GM23338 (cell line): ENCODE data around the gene NLRP9. TPM values are rescaled to one million over a fixed set of nuclear protein-coding genes. Genes with fewer than 3 reads are reported as not detected.

Experiments
- ATAC-seq: fragments of 200-7000 bp; cut with Tn5 transposase; 3 replicates; pipeline ENCODE4 v1.9.1; 2020
- DNase-seq: peaks from one replicate; pipeline ENCODE4 v3.0.0-alpha.2; 2015; ENCODE audit warnings: low spot score
- H2AFZ ChIP-seq: fragments of 200-600 bp; sonication (generic); 2 replicates; pipeline ENCODE4 v1.8.0; 2016; ENCODE audit warnings: antibody characterized with exemption, mild to moderate bottlenecking, moderate library complexity
- H3F3A ChIP-seq: fragments of 200-600 bp; sonication (generic); replicated peaks from 2 replicates; pipeline ENCODE4 v1.8.0; 2017; ENCODE audit warnings: antibody characterized with exemption, mixed run types, low read depth
- H3K27ac ChIP-seq: fragments of 200-600 bp; sonication (generic); 2 replicates; pipeline ENCODE4 v1.6.1; 2016; ENCODE audit warnings: low read depth
- H3K27me3 ChIP-seq: fragments of 200-600 bp; sonication (generic); 2 replicates; pipeline ENCODE4 v1.8.0; 2016; ENCODE audit warnings: mild to moderate bottlenecking, mixed run types, moderate library complexity; ENCODE audit not compliant: insufficient read depth
- H3K36me3 ChIP-seq: fragments of 200-600 bp; sonication (generic); 2 replicates; pipeline ENCODE4 v1.8.0; 2016; ENCODE audit warnings: mild to moderate bottlenecking; ENCODE audit not compliant: insufficient read depth
- H3K4me1 ChIP-seq: fragments of 200-600 bp; sonication (generic); 2 replicates; pipeline ENCODE4 v1.8.0; 2016; ENCODE audit warnings: mild to moderate bottlenecking, moderate library complexity; ENCODE audit not compliant: insufficient read depth
- H3K4me2 ChIP-seq: fragments of 200-600 bp; sonication (generic); 2 replicates; pipeline ENCODE4 v1.7.1; 2017; ENCODE audit warnings: mixed run types
- H3K4me3 ChIP-seq: fragments of 200-600 bp; sonication (generic); 2 replicates; pipeline ENCODE4 v1.6.1; 2016; ENCODE audit warnings: mixed run types
- H3K79me2 ChIP-seq: fragments of 200-600 bp; sonication (generic); replicated peaks from 2 replicates; pipeline ENCODE4 v1.8.0; 2017; ENCODE audit warnings: mild to moderate bottlenecking; ENCODE audit not compliant: insufficient read depth
- H3K9me2 ChIP-seq: fragments of 200-600 bp; sonication (generic); 2 replicates; pipeline ENCODE4 v1.8.0; 2017; ENCODE audit not compliant: insufficient read depth
- H4K20me1 ChIP-seq: fragments of 200-600 bp; sonication (generic); replicated peaks from 2 replicates; pipeline ENCODE4 v1.8.0; 2017; ENCODE audit warnings: mild to moderate bottlenecking; ENCODE audit not compliant: insufficient read depth
- H3K27ac Mint-ChIP-seq: 2 replicates; pipeline ENCODE4 v1.8.0; 2020; ENCODE audit warnings: inconsistent platforms, mild to moderate bottlenecking, moderate library complexity, mixed read lengths
- H3K27me3 Mint-ChIP-seq: 3 replicates; pipeline ENCODE4 v1.8.0; 2022; ENCODE audit warnings: low read depth, mild to moderate bottlenecking, moderate library complexity, mixed read lengths, inconsistent platforms; ENCODE audit not compliant: insufficient read depth, poor library complexity
- H3K36me3 Mint-ChIP-seq: 3 replicates; pipeline ENCODE4 v1.8.0; 2021; ENCODE audit warnings: low read depth, mild to moderate bottlenecking, inconsistent platforms, moderate library complexity, mixed read lengths
- H3K4me1 Mint-ChIP-seq: 3 replicates; pipeline ENCODE4 v1.8.0; 2020; ENCODE audit warnings: mild to moderate bottlenecking, inconsistent platforms, mixed read lengths
- H3K4me3 Mint-ChIP-seq: 3 replicates; pipeline ENCODE4 v1.8.0; 2021; ENCODE audit warnings: moderate library complexity, mild to moderate bottlenecking, inconsistent platforms, mixed read lengths
- H3K9me3 Mint-ChIP-seq: 3 replicates; pipeline ENCODE4 v1.8.0; 2020; ENCODE audit warnings: moderate library complexity, mild to moderate bottlenecking, inconsistent platforms, mixed read lengths
- CREB1 ChIP-seq: fragments of 250-450 bp; sonication (Bioruptor Pico); IDR thresholded peaks from 2 replicates; pipeline ENCODE4 v1.5.0; 2020; ENCODE audit warnings: low read depth, mild to moderate bottlenecking, moderate library complexity
- EZH2 ChIP-seq: fragments of 200-600 bp; sonication (generic); IDR thresholded peaks from one replicate; pipeline ENCODE4 v1.8.0; 2017; ENCODE audit warnings: antibody characterized with exemption, mild to moderate bottlenecking, low read depth; ENCODE audit not compliant: unreplicated experiment
- EZH2phosphoT487 ChIP-seq: fragments of 200-600 bp; sonication (generic); IDR thresholded peaks from one replicate; pipeline ENCODE4 v1.8.1; 2018; ENCODE audit warnings: antibody characterized with exemption; ENCODE audit not compliant: unreplicated experiment
- JUNB ChIP-seq: IDR thresholded peaks from one replicate; pipeline ENCODE4 v1.6.1; 2016; ENCODE audit warnings: antibody characterized with exemption; ENCODE audit not compliant: unreplicated experiment
- NANOG ChIP-seq: IDR thresholded peaks from 2 replicates; pipeline ENCODE4 v1.6.1; 2016; ENCODE audit warnings: antibody characterized with exemption, borderline replicate concordance
- POLR2AphosphoS5 ChIP-seq: IDR thresholded peaks from 2 replicates; pipeline ENCODE4 v1.6.1; 2016; ENCODE audit warnings: antibody characterized with exemption, low read depth
- STAT1 ChIP-seq: IDR thresholded peaks from one replicate; pipeline ENCODE4 v1.6.1; 2016; ENCODE audit warnings: antibody characterized with exemption; ENCODE audit not compliant: unreplicated experiment
- ZNF114 ChIP-seq: fragments of 250-450 bp; sonication (Bioruptor Pico); IDR thresholded peaks from 2 replicates; pipeline ENCODE4 v1.5.0; 2020; ENCODE audit warnings: mild to moderate bottlenecking, moderate library complexity
- ZNF331 ChIP-seq: fragments of 250-450 bp; sonication (Bioruptor Pico); IDR thresholded peaks from 2 replicates; pipeline ENCODE4 v1.5.0; 2020; ENCODE audit warnings: low read depth, mild to moderate bottlenecking, moderate library complexity
- polyA plus RNA-seq: library from polyadenylated mRNA; unstranded; fragments of >200 nt; fragmentation: Nextera tagmentation; extraction: Ambion mirVana; gene quantifications from 2 replicates; pipeline ENCODE4 v1.2.1, GENCODE V29; 2016
- total RNA-seq: library from RNA; depleted of rRNA; stranded (reverse); fragments of >200 nt; shearing (Covaris generic); gene quantifications from 2 replicates; pipeline ENCODE4 v1.2.3, GENCODE V29; 2014
- TF ChIP-seq, protein P1 (sequence below): IDR thresholded peaks from one replicate; pipeline ENCODE4 v1.6.1; 2018; ENCODE audit warnings: antibody characterized with exemption; ENCODE audit not compliant: unreplicated experiment
- TF ChIP-seq, protein P2 (sequence below), 2 experiments: fragments of 200-600 bp in 1 of 2; sonication (generic) in 1 of 2; conservative IDR thresholded peaks; 2 replicates each; pipeline versions ENCODE4 v1.5.1 to v1.6.1; 2016 to 2017; ENCODE audit warnings: antibody characterized with exemption in 2 of 2, low read depth in 2 of 2, mild to moderate bottlenecking in 2 of 2, moderate library complexity in 1 of 2
- TF ChIP-seq, protein P3 (sequence below): IDR thresholded peaks from 2 replicates; pipeline ENCODE4 v1.6.1; 2016; ENCODE audit warnings: antibody characterized with exemption
- TF ChIP-seq, protein P4 (sequence below): fragments of 250-450 bp; sonication (Bioruptor Pico); IDR thresholded peaks from 2 replicates; pipeline ENCODE4 v1.5.0; 2020; ENCODE audit warnings: mild to moderate bottlenecking, moderate library complexity

NLRP9 gene
- total and polyA plus RNA-seq, 2 experiments from 2014 or later, result not detected

DNA sequence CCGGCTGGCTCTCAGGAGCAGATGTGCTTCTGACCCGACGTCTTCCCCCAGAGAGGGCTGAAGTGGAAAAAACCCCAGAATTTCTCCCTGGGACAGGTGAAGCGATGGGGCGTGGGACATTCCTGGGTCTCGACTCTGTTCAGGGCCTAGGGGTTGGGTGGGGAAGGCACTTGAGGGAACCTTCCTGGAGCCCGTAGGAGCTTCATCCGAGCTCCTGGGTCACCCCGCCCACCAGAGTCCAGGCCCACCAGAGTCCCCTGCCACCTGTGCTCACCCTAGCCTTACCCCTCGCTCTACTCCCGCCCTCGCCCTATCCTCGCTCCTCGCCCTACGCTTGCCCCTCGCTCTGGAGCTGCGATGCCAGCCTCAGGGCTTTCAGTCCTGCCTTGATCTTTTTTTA lies 39.9 kb downstream of the NLRP9 start:
- TF ChIP-seq CREB1 (CRISPR knock-in tag), result no peak
- no peak for TF ChIP-seq NANOG
- TF ChIP-seq STAT1, result no peak
- TF ChIP-seq EZH2phosphoT487, result no peak
- TF ChIP-seq, protein P1, sequence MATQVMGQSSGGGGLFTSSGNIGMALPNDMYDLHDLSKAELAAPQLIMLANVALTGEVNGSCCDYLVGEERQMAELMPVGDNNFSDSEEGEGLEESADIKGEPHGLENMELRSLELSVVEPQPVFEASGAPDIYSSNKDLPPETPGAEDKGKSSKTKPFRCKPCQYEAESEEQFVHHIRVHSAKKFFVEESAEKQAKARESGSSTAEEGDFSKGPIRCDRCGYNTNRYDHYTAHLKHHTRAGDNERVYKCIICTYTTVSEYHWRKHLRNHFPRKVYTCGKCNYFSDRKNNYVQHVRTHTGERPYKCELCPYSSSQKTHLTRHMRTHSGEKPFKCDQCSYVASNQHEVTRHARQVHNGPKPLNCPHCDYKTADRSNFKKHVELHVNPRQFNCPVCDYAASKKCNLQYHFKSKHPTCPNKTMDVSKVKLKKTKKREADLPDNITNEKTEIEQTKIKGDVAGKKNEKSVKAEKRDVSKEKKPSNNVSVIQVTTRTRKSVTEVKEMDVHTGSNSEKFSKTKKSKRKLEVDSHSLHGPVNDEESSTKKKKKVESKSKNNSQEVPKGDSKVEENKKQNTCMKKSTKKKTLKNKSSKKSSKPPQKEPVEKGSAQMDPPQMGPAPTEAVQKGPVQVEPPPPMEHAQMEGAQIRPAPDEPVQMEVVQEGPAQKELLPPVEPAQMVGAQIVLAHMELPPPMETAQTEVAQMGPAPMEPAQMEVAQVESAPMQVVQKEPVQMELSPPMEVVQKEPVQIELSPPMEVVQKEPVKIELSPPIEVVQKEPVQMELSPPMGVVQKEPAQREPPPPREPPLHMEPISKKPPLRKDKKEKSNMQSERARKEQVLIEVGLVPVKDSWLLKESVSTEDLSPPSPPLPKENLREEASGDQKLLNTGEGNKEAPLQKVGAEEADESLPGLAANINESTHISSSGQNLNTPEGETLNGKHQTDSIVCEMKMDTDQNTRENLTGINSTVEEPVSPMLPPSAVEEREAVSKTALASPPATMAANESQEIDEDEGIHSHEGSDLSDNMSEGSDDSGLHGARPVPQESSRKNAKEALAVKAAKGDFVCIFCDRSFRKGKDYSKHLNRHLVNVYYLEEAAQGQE, result no peak
- TF ChIP-seq POLR2AphosphoS5, result no peak
- TF ChIP-seq, protein P2, sequence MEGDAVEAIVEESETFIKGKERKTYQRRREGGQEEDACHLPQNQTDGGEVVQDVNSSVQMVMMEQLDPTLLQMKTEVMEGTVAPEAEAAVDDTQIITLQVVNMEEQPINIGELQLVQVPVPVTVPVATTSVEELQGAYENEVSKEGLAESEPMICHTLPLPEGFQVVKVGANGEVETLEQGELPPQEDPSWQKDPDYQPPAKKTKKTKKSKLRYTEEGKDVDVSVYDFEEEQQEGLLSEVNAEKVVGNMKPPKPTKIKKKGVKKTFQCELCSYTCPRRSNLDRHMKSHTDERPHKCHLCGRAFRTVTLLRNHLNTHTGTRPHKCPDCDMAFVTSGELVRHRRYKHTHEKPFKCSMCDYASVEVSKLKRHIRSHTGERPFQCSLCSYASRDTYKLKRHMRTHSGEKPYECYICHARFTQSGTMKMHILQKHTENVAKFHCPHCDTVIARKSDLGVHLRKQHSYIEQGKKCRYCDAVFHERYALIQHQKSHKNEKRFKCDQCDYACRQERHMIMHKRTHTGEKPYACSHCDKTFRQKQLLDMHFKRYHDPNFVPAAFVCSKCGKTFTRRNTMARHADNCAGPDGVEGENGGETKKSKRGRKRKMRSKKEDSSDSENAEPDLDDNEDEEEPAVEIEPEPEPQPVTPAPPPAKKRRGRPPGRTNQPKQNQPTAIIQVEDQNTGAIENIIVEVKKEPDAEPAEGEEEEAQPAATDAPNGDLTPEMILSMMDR (conservative IDR thresholded peaks at IDR 0.05; ENCODE audit: low read depth in 2 of 2), result no peak
- TF ChIP-seq ZNF331 (CRISPR knock-in tag), result no peak
- TF ChIP-seq, protein P3, sequence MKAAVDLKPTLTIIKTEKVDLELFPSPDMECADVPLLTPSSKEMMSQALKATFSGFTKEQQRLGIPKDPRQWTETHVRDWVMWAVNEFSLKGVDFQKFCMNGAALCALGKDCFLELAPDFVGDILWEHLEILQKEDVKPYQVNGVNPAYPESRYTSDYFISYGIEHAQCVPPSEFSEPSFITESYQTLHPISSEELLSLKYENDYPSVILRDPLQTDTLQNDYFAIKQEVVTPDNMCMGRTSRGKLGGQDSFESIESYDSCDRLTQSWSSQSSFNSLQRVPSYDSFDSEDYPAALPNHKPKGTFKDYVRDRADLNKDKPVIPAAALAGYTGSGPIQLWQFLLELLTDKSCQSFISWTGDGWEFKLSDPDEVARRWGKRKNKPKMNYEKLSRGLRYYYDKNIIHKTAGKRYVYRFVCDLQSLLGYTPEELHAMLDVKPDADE, result no peak
- TF ChIP-seq, protein P4, sequence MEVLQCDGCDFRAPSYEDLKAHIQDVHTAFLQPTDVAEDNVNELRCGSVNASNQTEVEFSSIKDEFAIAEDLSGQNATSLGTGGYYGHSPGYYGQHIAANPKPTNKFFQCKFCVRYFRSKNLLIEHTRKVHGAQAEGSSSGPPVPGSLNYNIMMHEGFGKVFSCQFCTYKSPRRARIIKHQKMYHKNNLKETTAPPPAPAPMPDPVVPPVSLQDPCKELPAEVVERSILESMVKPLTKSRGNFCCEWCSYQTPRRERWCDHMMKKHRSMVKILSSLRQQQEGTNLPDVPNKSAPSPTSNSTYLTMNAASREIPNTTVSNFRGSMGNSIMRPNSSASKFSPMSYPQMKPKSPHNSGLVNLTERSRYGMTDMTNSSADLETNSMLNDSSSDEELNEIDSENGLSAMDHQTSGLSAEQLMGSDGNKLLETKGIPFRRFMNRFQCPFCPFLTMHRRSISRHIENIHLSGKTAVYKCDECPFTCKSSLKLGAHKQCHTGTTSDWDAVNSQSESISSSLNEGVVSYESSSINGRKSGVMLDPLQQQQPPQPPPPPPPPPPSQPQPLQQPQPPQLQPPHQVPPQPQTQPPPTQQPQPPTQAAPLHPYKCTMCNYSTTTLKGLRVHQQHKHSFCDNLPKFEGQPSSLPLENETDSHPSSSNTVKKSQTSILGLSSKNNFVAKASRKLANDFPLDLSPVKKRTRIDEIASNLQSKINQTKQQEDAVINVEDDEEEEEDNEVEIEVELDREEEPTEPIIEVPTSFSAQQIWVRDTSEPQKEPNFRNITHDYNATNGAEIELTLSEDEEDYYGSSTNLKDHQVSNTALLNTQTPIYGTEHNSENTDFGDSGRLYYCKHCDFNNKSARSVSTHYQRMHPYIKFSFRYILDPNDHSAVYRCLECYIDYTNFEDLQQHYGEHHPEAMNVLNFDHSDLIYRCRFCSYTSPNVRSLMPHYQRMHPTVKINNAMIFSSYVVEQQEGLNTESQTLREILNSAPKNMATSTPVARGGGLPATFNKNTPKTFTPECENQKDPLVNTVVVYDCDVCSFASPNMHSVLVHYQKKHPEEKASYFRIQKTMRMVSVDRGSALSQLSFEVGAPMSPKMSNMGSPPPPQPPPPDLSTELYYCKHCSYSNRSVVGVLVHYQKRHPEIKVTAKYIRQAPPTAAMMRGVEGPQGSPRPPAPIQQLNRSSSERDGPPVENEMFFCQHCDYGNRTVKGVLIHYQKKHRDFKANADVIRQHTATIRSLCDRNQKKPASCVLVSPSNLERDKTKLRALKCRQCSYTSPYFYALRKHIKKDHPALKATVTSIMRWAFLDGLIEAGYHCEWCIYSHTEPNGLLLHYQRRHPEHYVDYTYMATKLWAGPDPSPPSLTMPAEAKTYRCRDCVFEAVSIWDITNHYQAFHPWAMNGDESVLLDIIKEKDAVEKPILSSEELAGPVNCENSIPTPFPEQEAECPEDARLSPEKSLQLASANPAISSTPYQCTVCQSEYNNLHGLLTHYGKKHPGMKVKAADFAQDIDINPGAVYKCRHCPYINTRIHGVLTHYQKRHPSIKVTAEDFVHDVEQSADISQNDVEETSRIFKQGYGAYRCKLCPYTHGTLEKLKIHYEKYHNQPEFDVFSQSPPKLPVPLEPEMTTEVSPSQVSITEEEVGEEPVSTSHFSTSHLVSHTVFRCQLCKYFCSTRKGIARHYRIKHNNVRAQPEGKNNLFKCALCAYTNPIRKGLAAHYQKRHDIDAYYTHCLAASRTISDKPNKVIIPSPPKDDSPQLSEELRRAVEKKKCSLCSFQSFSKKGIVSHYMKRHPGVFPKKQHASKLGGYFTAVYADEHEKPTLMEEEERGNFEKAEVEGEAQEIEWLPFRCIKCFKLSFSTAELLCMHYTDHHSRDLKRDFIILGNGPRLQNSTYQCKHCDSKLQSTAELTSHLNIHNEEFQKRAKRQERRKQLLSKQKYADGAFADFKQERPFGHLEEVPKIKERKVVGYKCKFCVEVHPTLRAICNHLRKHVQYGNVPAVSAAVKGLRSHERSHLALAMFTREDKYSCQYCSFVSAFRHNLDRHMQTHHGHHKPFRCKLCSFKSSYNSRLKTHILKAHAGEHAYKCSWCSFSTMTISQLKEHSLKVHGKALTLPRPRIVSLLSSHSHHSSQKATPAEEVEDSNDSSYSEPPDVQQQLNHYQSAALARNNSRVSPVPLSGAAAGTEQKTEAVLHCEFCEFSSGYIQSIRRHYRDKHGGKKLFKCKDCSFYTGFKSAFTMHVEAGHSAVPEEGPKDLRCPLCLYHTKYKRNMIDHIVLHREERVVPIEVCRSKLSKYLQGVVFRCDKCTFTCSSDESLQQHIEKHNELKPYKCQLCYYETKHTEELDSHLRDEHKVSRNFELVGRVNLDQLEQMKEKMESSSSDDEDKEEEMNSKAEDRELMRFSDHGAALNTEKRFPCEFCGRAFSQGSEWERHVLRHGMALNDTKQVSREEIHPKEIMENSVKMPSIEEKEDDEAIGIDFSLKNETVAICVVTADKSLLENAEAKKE (CRISPR knock-in tag), result no peak
- no peak for TF ChIP-seq EZH2
- TF ChIP-seq ZNF114 (CRISPR knock-in tag), result no peak
- TF ChIP-seq JUNB, result no peak
- DNase-seq, result no peak
- no peaks in the 10 kb centered on the region for H3K9me2 ChIP-seq
- H3K4me2 ChIP-seq, result no peak overlapping the region
- no peak overlapping the region for H3K27ac ChIP-seq
- H3K9me3 Mint-ChIP-seq, result peaks cover 15% of the 10 kb centered on the region
- no peaks in the 10 kb centered on the region for H3F3A ChIP-seq
- no peaks in the 10 kb centered on the region for H3K36me3 ChIP-seq
- no peaks in the 10 kb centered on the region; the same call in 1 of the 2 replicates for H4K20me1 ChIP-seq
- no peak overlapping the region; the same call in 2 of the 3 replicates for H3K4me3 Mint-ChIP-seq
- ATAC-seq, result no peak
- peaks cover 4% of the 10 kb centered on the region for H3K27me3 Mint-ChIP-seq
- no peak overlapping the region for H2AFZ ChIP-seq
- no peaks in the 10 kb centered on the region for H3K4me1 ChIP-seq
- no peaks in the 10 kb centered on the region for H3K27me3 ChIP-seq
- H3K79me2 ChIP-seq, result no peaks in the 10 kb centered on the region
- H3K27ac Mint-ChIP-seq, result no peak overlapping the region
- no peaks in the 10 kb centered on the region; the same call in 2 of the 3 replicates for H3K4me1 Mint-ChIP-seq
- no peak overlapping the region for H3K4me3 ChIP-seq
- H3K36me3 Mint-ChIP-seq, result peaks cover 59% of the 10 kb centered on the region
